Smooth muscle cell (in vitro differentiated cells): ENCODE results near the gene CD55. TPM values are rescaled to one million over a fixed set of nuclear protein-coding genes. Genes with fewer than 3 reads are reported as not detected.

Source experiments
- DNase-seq: peaks from one replicate; lab custom pipeline; 2025; ENCODE audit not compliant: unreplicated experiment; lab: John Stamatoyannopoulos, UW
- H2AFZ ChIP-seq: fragments of 200-600 bp; sonication (generic); 2 replicates; pipeline ENCODE4 v1.6.0; 2016; ENCODE audit warnings: antibody characterized with exemption, low read depth, mild to moderate bottlenecking
- H3F3A ChIP-seq: fragments of 200-600 bp; sonication (generic); 2 replicates; pipeline ENCODE4 v1.6.0; 2017; ENCODE audit warnings: antibody characterized with exemption, low read depth
- H3K27ac ChIP-seq: fragments of 200-600 bp; sonication (generic); 2 replicates; pipeline ENCODE4 v1.5.1; 2016; ENCODE audit warnings: low read depth, mild to moderate bottlenecking
- H3K27me3 ChIP-seq: fragments of 200-600 bp; sonication (generic); 2 replicates; pipeline ENCODE4 v1.6.1; 2016; ENCODE audit warnings: low read depth, mild to moderate bottlenecking
- H3K36me3 ChIP-seq: fragments of 200-600 bp; sonication (generic); 2 replicates; pipeline ENCODE4 v1.5.1; 2016; ENCODE audit warnings: low read depth
- H3K4me1 ChIP-seq: fragments of 200-600 bp; sonication (generic); 2 replicates; pipeline ENCODE4 v1.5.1; 2016; ENCODE audit warnings: low read depth
- H3K4me2 ChIP-seq: fragments of 200-600 bp; sonication (generic); 2 replicates; pipeline ENCODE4 v1.6.0; 2016; ENCODE audit warnings: mild to moderate bottlenecking
- H3K4me3 ChIP-seq: fragments of 200-600 bp; sonication (generic); 2 replicates; pipeline ENCODE4 v1.5.1; 2016; ENCODE audit warnings: mild to moderate bottlenecking
- H3K79me2 ChIP-seq: fragments of 200-600 bp; sonication (generic); 2 replicates; pipeline ENCODE4 v1.6.0; 2016; ENCODE audit warnings: low read depth, mild to moderate bottlenecking
- H3K9ac ChIP-seq: fragments of 200-600 bp; sonication (generic); 2 replicates; pipeline ENCODE4 v1.6.0; 2016; ENCODE audit warnings: low read depth
- H3K9me3 ChIP-seq: fragments of 200-600 bp; sonication (generic); replicated peaks from 2 replicates; pipeline ENCODE4 v1.5.1; 2016; ENCODE audit warnings: low read depth
- H4K20me1 ChIP-seq: fragments of 200-600 bp; sonication (generic); 2 replicates; pipeline ENCODE4 v1.6.0; 2016; ENCODE audit warnings: low read depth
- CTCF ChIP-seq: fragments of 200-600 bp; sonication (generic); IDR thresholded peaks from 2 replicates; pipeline ENCODE4 v1.5.1; 2017; ENCODE audit warnings: borderline replicate concordance, mild to moderate bottlenecking, antibody characterized with exemption; ENCODE audit not compliant: insufficient read depth, poor library complexity, severe bottlenecking
- WGBS: methylation state at CpG from one replicate; pipeline ENCODE4 v1.1.7; 2016; ENCODE audit warnings: low lambda C conversion rate; 5-methylcytosine and 5-hydroxymethylcytosine counted together
- polyA plus RNA-seq: library from polyadenylated mRNA; unstranded; fragments of >200 nt; fragmentation: Nextera tagmentation; extraction: Ambion mirVana; gene quantifications from 2 replicates; pipeline ENCODE4 v1.2.1, GENCODE V29; 2016
- total RNA-seq: library from RNA; depleted of rRNA; stranded (reverse); fragments of >200 nt; gene quantifications from 2 replicates; pipeline ENCODE4 v1.2.3, GENCODE V29; 2014

CD55 gene
- total and polyA plus RNA-seq, 2 experiments from 2014 or later = 23.9 to 46.5 TPM

- Histone ChIP-seq H3K4me2 (no peak overlapping the region), H3K4me1 (no peaks in the 10 kb centered on the region)
- WGBS = 86% methylated on average over 5 of the region's 5 CpGs
Measured at GRCh38 chr1:207330011-207330710, 8.7 kb downstream of the CD55 start.

DNA sequence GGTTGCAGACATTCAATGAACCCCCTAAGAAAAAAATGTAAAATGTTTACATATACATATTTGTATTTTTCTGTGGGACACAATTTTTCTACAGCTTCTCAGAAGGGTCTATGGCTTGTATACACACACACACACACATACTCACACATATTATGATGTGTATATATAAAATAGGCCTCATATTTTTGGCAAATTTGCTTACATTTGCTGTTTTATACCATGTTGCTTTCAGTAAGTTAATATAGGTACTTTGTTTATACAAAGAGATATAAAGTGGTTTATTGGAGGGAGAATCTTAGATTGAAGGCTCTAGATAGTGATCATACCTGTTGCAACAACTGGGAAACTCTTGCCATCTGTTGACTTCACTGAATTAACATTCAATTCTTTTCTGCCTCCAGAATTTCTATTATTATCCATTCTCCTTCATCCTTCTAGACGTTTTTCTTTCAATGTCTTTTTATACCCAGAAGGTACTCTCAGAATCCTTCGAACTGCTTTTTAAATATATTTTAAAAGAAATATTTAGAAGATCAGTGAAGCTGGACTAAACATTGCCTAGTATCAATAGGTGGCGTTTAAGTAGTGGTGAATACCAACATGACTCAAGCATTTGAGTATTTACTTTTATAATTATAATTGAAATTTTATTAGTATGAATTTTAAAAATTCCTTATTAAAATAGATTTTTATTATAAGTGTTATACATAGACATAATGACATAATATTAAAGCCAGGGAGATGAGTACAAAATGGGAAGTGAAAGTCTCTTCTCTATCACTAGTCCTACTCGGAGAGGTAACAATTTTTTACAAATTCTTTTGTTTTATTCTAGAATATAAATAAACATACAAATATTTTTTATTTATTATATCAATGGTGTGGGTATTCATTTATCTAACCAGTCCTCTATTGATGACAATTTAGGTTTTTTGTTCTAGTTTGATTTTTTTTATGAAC is 10.2 kb downstream of the CD55 start:
- no peaks in the 10 kb centered on the region for H3K36me3 ChIP-seq
- WGBS = 82% methylated on average over 4 of the region's 4 CpGs

More at GRCh38 chr1:207330011-207330710, 8.7 kb downstream of the CD55 start:
- H3K9me3 ChIP-seq = peaks cover 8% of the 10 kb centered on the region
- peaks cover 2% of the 10 kb centered on the region for H3K36me3 ChIP-seq
- H3K9ac ChIP-seq = no peak overlapping the region
- H4K20me1 ChIP-seq = no peaks in the 10 kb centered on the region
- no peaks in the 10 kb centered on the region for H3K79me2 ChIP-seq
- H3K27ac ChIP-seq = no peak overlapping the region
- no peak for DNase-seq
- H2AFZ ChIP-seq = no peak overlapping the region
- no peaks in the 10 kb centered on the region for H3K27me3 ChIP-seq
- TF ChIP-seq CTCF = no peak
- no peaks in the 10 kb centered on the region for H3F3A ChIP-seq
- no peak overlapping the region for H3K4me3 ChIP-seq

GRCh38 chr1:207333009-207333600 is 11.6 kb downstream of the CD55 start:
- H3K79me2 ChIP-seq = no peaks in the 10 kb centered on the region
- no peak overlapping the region for H3K9ac ChIP-seq
- H2AFZ ChIP-seq = no peak overlapping the region
- H3K27ac ChIP-seq = no peak overlapping the region
- H4K20me1 ChIP-seq = no peaks in the 10 kb centered on the region
- no peak overlapping the region for H3K4me3 ChIP-seq
- 79% methylated on average over 3 of the region's 3 CpGs for WGBS
- H3K27me3 ChIP-seq = no peaks in the 10 kb centered on the region
- no peak for TF ChIP-seq CTCF
- H3K36me3 ChIP-seq = no peaks in the 10 kb centered on the region
- H3K9me3 ChIP-seq = peaks cover 8% of the 10 kb centered on the region
- no peak overlapping the region for H3K4me2 ChIP-seq
- H3F3A ChIP-seq = no peaks in the 10 kb centered on the region
- no peak for DNase-seq
- no peaks in the 10 kb centered on the region for H3K4me1 ChIP-seq

More for the DNA sequence above, 10.2 kb downstream of the CD55 start:
- Histone ChIP-seq H4K20me1 (no peaks in the 10 kb centered on the region), H3K4me1 (no peaks in the 10 kb centered on the region), H3K9ac (no peak overlapping the region), H3K4me2 (no peak overlapping the region), H3K27ac (no peak overlapping the region), H3F3A (no peaks in the 10 kb centered on the region), H3K9me3 (peaks cover 8% of the 10 kb centered on the region), H3K27me3 (no peaks in the 10 kb centered on the region), H2AFZ (no peak overlapping the region), H3K4me3 (no peak overlapping the region), H3K79me2 (no peaks in the 10 kb centered on the region)
- no peak for TF ChIP-seq CTCF
- no peak for DNase-seq
